Endodermal cell (in vitro differentiated cells): ENCODE results near the gene DDT. TPM values are rescaled to one million over a fixed set of nuclear protein-coding genes. Genes with fewer than 3 reads are reported as not detected.

ENCODE experiments used
- DNase-seq: peaks from one replicate; pipeline ENCODE4 v3.0.0-alpha.2; 2017
- H3K27ac ChIP-seq: 2 replicates; pipeline ENCODE4 v1.5.1; 2013; ENCODE audit warnings: mild to moderate bottlenecking, low read depth, low read length, moderate library complexity
- H3K27me3 ChIP-seq: 2 replicates; pipeline ENCODE4 v1.6.1; 2013; ENCODE audit warnings: mild to moderate bottlenecking, low read length, moderate library complexity; ENCODE audit not compliant: insufficient read depth, control insufficient read depth, poor library complexity, severe bottlenecking
- H3K36me3 ChIP-seq: 2 replicates; pipeline ENCODE4 v1.7.0; 2013; ENCODE audit warnings: mild to moderate bottlenecking, low read length, moderate library complexity; ENCODE audit not compliant: control insufficient read depth, insufficient read depth
- H3K4me1 ChIP-seq: one replicate; pipeline ENCODE4 v1.7.0; 2013; ENCODE audit warnings: low read length; ENCODE audit not compliant: control insufficient read depth, insufficient read depth
- H3K4me3 ChIP-seq: 2 replicates; pipeline ENCODE4 v1.5.1; 2013; ENCODE audit warnings: mild to moderate bottlenecking, low read length, moderate library complexity
- H3K9ac ChIP-seq: 2 replicates; pipeline ENCODE4 v1.6.1; 2013; ENCODE audit warnings: mild to moderate bottlenecking, low read length, moderate library complexity; ENCODE audit not compliant: poor library complexity, severe bottlenecking; ENCODE audit errors: extremely low read depth
- H3K9me3 ChIP-seq: 2 replicates; pipeline ENCODE4 v1.6.1; 2013; ENCODE audit warnings: mild to moderate bottlenecking, low read length, moderate library complexity; ENCODE audit not compliant: control insufficient read depth
- H3K27ac Mint-ChIP-seq: 2 replicates; pipeline ENCODE4 v1.8.0; 2020; ENCODE audit warnings: mixed read lengths
- H3K27me3 Mint-ChIP-seq: 2 replicates; pipeline ENCODE4 v1.8.0; 2021; ENCODE audit warnings: mild to moderate bottlenecking, mixed read lengths; ENCODE audit not compliant: insufficient read depth
- H3K36me3 Mint-ChIP-seq: 2 replicates; pipeline ENCODE4 v1.8.0; 2020; ENCODE audit warnings: low read depth, mixed read lengths
- H3K4me1 Mint-ChIP-seq: 2 replicates; pipeline ENCODE4 v1.8.0; 2020; ENCODE audit warnings: mixed read lengths
- H3K4me3 Mint-ChIP-seq: 2 replicates; pipeline ENCODE4 v1.8.0; 2020; ENCODE audit warnings: mild to moderate bottlenecking, moderate library complexity, mixed read lengths
- H3K9me3 Mint-ChIP-seq: 2 replicates; pipeline ENCODE4 v1.8.0; 2020; ENCODE audit warnings: mild to moderate bottlenecking, mixed read lengths
- WGBS, 2 experiments: methylation state at CpG; one replicate each; pipeline versions ENCODE4 v1.1.5 to v1.1.7; 2013; ENCODE audit warnings: missing lambda C conversion rate in 2 of 2, mixed read lengths in 1 of 2; ENCODE audit not compliant: insufficient coverage in 1 of 2, insufficient read length in 1 of 2; 5-methylcytosine and 5-hydroxymethylcytosine counted together
- total RNA-seq, 2 donors: library from RNA; stranded (reverse); fragmentation: NEBNext Ultra II Directional in 1 of 2; extraction: Animal tissue kit (Norgen Biotek cat#: 25700) in 1 of 2; gene quantifications; 2 replicates in 1 of 2; 3 replicates in 1 of 2; pipeline ENCODE4 v1.2.1, GENCODE V29; 2021
- TF ChIP-seq, protein P1 (sequence below): fragments of 200-600 bp; sonication (generic); conservative IDR thresholded peaks from 2 replicates; pipeline ENCODE4 v1.5.0; 2021; ENCODE audit warnings: antibody characterized with exemption, mild to moderate bottlenecking

Gene DDT
- total RNA-seq, 2 donors from 2014 or later: 117 to 164 TPM

DNA sequence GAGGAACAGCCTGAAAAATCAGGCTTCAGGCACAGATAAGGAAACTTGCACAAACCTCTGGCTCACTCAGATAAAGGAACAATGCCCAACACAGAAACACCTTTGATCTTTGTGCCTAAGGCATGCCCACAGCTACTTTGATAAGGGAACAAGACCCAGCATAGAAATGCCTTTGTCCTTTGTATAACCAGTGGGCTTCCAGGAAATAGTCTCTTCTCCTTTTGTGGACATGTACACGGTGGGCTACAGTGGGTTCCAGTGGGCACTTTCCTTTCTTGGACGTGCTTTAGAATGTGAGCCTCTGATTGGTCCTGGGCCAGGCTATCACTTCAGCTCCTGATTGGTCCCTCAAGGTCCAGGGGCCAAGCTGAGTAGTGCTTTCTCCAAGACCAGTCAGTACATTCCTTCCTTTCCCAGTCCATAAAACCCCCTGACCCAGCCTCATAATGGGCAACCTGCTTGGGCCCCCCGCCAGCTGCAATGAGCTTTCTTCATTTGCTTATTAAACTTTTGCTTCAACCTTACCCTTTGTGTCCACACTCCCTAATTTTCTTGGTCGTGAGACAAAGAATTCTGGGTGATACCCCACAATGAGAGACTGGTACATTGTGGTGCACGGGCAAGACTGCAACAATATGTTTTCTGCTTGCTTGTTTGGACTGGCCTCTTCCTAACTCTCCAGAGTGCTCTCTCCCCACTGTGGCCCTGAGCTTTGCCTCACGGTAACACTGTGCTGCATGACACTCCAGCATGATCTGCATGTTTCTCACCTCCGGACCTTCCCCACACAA is 35.2 kb upstream of the DDT start:
- H3K4me3 ChIP-seq: no peak overlapping the region
- Mint-ChIP-seq H3K4me3 (no peak overlapping the region), H3K4me1 (peaks cover 14% of the 10 kb centered on the region), H3K9me3 (no peaks in the 10 kb centered on the region), H3K36me3 (no peaks in the 10 kb centered on the region), H3K27ac (no peak overlapping the region), H3K27me3 (peaks cover 6% of the 10 kb centered on the region)
- H3K4me1 ChIP-seq: peaks cover 4% of the 10 kb centered on the region
- no peak for DNase-seq
- H3K27ac ChIP-seq: no peak overlapping the region
- peaks cover 8% of the 10 kb centered on the region for H3K9me3 ChIP-seq
- H3K9ac ChIP-seq: no peak overlapping the region
- no peaks in the 10 kb centered on the region for H3K27me3 ChIP-seq
- 92 to 95% methylated on average over 5 to 7 of the region's 7 CpGs for WGBS, 2 experiments
- no peaks in the 10 kb centered on the region for H3K36me3 ChIP-seq
- TF ChIP-seq, protein P1, sequence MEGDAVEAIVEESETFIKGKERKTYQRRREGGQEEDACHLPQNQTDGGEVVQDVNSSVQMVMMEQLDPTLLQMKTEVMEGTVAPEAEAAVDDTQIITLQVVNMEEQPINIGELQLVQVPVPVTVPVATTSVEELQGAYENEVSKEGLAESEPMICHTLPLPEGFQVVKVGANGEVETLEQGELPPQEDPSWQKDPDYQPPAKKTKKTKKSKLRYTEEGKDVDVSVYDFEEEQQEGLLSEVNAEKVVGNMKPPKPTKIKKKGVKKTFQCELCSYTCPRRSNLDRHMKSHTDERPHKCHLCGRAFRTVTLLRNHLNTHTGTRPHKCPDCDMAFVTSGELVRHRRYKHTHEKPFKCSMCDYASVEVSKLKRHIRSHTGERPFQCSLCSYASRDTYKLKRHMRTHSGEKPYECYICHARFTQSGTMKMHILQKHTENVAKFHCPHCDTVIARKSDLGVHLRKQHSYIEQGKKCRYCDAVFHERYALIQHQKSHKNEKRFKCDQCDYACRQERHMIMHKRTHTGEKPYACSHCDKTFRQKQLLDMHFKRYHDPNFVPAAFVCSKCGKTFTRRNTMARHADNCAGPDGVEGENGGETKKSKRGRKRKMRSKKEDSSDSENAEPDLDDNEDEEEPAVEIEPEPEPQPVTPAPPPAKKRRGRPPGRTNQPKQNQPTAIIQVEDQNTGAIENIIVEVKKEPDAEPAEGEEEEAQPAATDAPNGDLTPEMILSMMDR: no peak

DNA sequence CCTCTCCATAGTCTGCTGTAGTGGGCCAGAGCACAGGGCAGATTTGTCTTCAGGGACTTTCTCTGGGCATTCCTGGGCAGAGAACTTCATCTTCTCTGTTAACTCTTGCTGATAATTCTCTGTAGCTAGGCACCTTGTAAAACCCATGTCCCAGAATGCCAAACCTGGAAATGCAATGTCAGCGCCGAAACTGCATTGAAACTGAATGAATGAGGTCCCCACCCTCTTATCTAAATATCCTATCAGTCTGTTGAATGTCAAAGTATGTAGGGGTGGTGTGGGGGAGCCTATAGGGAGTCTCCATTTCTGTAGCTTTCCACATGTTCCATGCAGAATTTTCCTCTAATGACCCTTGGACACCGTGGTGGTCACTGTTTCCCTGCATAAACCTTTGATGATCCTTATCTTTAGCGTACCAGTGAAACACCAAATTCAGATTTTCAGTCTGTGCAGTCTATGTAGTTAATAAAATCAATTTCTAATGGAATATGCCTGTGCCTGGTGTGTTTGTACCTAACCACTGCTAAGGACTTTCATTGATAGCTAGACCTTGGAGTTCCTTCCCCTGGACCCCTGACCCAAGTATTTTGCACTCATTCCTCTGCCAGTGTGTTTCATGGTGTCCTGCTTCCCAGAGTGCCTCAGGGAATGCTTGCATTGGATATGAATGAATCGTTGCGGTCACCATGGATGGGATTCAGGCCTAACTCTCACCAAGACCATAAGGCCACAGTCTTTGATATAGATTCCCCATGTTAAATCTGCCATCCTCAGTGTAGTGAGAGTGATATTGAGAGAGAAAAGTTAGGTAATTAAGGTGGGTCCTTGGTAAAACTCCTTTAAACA is 34.4 kb upstream of the DDT start:
- WGBS, 2 experiments: 92 to 100% methylated on average over 4 to 6 of the region's 6 CpGs
- no peaks in the 10 kb centered on the region for H3K36me3 ChIP-seq
- peaks cover 4% of the 10 kb centered on the region for H3K4me1 ChIP-seq
- no peak for DNase-seq
- H3K27me3 ChIP-seq: no peaks in the 10 kb centered on the region
- H3K27ac Mint-ChIP-seq: no peak overlapping the region
- peaks cover 8% of the 10 kb centered on the region for H3K9me3 ChIP-seq
- H3K9me3 Mint-ChIP-seq: no peaks in the 10 kb centered on the region
- H3K4me3 Mint-ChIP-seq: no peak overlapping the region
- H3K4me3 ChIP-seq: no peak overlapping the region
- H3K36me3 Mint-ChIP-seq: no peaks in the 10 kb centered on the region
- TF ChIP-seq, protein P1: no peak
- peaks cover 7% of the 10 kb centered on the region for H3K27me3 Mint-ChIP-seq
- no peak overlapping the region for H3K27ac ChIP-seq
- no peak overlapping the region for H3K9ac ChIP-seq
- peaks cover 13% of the 10 kb centered on the region for H3K4me1 Mint-ChIP-seq

DNA sequence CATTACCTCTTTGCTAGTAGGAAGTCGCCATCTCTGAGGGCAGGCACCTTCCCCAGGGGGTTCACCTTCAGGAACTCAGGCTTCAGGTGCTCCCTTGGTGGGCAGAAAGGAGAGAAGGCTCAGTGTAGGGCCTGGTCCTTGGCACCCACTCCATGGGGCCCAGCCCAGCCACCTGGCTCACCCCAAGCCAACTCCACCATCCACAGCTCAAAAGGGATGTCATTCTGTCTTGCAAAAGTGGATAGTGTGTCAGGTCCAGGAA is 33.7 kb upstream of the DDT start:
- H3K4me1 Mint-ChIP-seq: peaks cover 11% of the 10 kb centered on the region
- WGBS, 2 experiments: 90 to 100% methylated on average over 1 of the region's 1 CpG
- no peak overlapping the region for H3K9ac ChIP-seq
- no peaks in the 10 kb centered on the region for H3K27me3 ChIP-seq
- H3K9me3 ChIP-seq: peaks cover 8% of the 10 kb centered on the region
- H3K27ac ChIP-seq: no peak overlapping the region
- H3K36me3 Mint-ChIP-seq: no peaks in the 10 kb centered on the region
- peaks cover 10% of the 10 kb centered on the region for H3K27me3 Mint-ChIP-seq
- H3K36me3 ChIP-seq: no peaks in the 10 kb centered on the region
- H3K4me3 Mint-ChIP-seq: no peak overlapping the region
- DNase-seq: no peak
- no peaks in the 10 kb centered on the region for H3K9me3 Mint-ChIP-seq
- H3K27ac Mint-ChIP-seq: no peak overlapping the region
- TF ChIP-seq, protein P1: no peak
- no peak overlapping the region for H3K4me3 ChIP-seq
- peaks cover 4% of the 10 kb centered on the region for H3K4me1 ChIP-seq
